Esophagus squamous epithelium (tissue), 5 donors: Measurements from ENCODE around the gene ANO8. TPM values are rescaled to one million over a fixed set of nuclear protein-coding genes. Genes with fewer than 3 reads are reported as not detected.

ENCODE experiments used
- DNase-seq: peaks from one replicate; lab custom pipeline; 2025; lab: John Stamatoyannopoulos, UW
- H3K27ac ChIP-seq, 4 donors: fragments of 200-600 bp; sonication (generic); one replicate each; pipeline ENCODE4 v1.5.1; 2016 to 2019; ENCODE audit warnings: mild to moderate bottlenecking in 1 of 4
- H3K27me3 ChIP-seq, 4 donors: fragments of 200-600 bp; sonication (generic); 1 replicate in 3 of 4; 2 replicates in 1 of 4; pipeline versions ENCODE4 v1.5.1 to v1.6.0; 2017 to 2021; ENCODE audit warnings: antibody characterized with exemption in 1 of 4
- H3K36me3 ChIP-seq, 3 donors: fragments of 200-600 bp; sonication (generic); one replicate each; pipeline ENCODE4 v1.5.1; 2016 to 2019
- H3K4me1 ChIP-seq, 3 donors: fragments of 200-600 bp; sonication (generic); one replicate each; pipeline ENCODE4 v1.5.1; 2017 to 2019
- H3K4me3 ChIP-seq, 4 donors: fragments of 200-600 bp; sonication (generic); 1 replicate in 3 of 4; 2 replicates in 1 of 4; pipeline ENCODE4 v1.5.1; 2016 to 2019; ENCODE audit warnings: mild to moderate bottlenecking in 2 of 4, moderate library complexity in 1 of 4
- H3K9me3 ChIP-seq, 3 donors: fragments of 200-600 bp; sonication (generic); one replicate each; pipeline ENCODE4 v1.5.1; 2016 to 2019
- CTCF ChIP-seq, 6 experiments: fragments of 450-650 bp in 4 of 6; fragments of 200-600 bp in 2 of 6; sonication (generic) in 2 of 6; IDR thresholded peaks; one replicate each; pipeline ENCODE4 v1.5.1; 2016 to 2019; ENCODE audit warnings: antibody characterized with exemption in 6 of 6, mild to moderate bottlenecking in 4 of 6, moderate library complexity in 4 of 6
- POLR2A ChIP-seq, 4 donors: fragments of 450-650 bp; IDR thresholded peaks; one replicate each; pipeline ENCODE4 v1.6.1; 2017; ENCODE audit warnings: antibody characterized with exemption in 4 of 4, mild to moderate bottlenecking in 4 of 4, moderate library complexity in 3 of 4
- WGBS, 2 donors: methylation state at CpG; one replicate each; pipeline ENCODE4 v1.1.5; 2018; 5-methylcytosine and 5-hydroxymethylcytosine counted together
- intact Hi-C: fragments of 100-400 bp; cut with DNase I; formaldehyde crosslinking; loops from one replicate; pipeline ENCODE4 v1.15.0; 2022
- total RNA-seq, 4 donors: library from RNA; depleted of rRNA; stranded (reverse); fragments of >200 nt; gene quantifications; one replicate each; pipeline ENCODE4 v1.1.0, GENCODE V29; 2016
- donor health status: DM: yes; HTN: yes; CAD: no.

ANO8 gene
- total RNA-seq, 4 donors from 2014 or later = 3.8 to 19.1 (median 6.5) TPM

- no peak overlapping the region for H3K27ac ChIP-seq
- no peaks in the 10 kb centered on the region for H3K9me3 ChIP-seq
- no peak overlapping the region for H3K4me3 ChIP-seq
- H3K27me3 ChIP-seq = no peaks in the 10 kb centered on the region
- no peak for TF ChIP-seq POLR2A (IDR thresholded peaks at IDR 0.05)
- no peak for TF ChIP-seq CTCF (IDR thresholded peaks at IDR 0.05)
- H3K36me3 ChIP-seq = peaks cover 0 to 14% (median 4%) of the 10 kb centered on the region in 3 donors
- no peak for DNase-seq
- intact Hi-C loops = no loop called here
- WGBS, 2 donors = 85 to 87% methylated on average over 8 of the region's 8 CpGs
- peaks cover 41 to 87% (median 57%) of the 10 kb centered on the region in 3 donors for H3K4me1 ChIP-seq
Measured at GRCh38 chr19:17307876-17308377, 26.7 kb downstream of the ANO8 start.

GRCh38 chr19:17306285-17306714, 28.4 kb downstream of the ANO8 start:
- 1 to 21% methylated on average over 8 to 22 of the region's 28 CpGs for whole genome bisulfite sequencing, 2 donors
- Histone ChIP-seq H3K4me1 (peaks cover 36 to 87% (median 54%) of the 10 kb centered on the region in 3 donors), H3K27ac (peak overlapping the region; percentile 84 to 94 (median 90)), H3K9me3 (no peaks in the 10 kb centered on the region), H3K36me3 (peaks cover 0 to 2% (median 0%) of the 10 kb centered on the region in 3 donors), H3K27me3 (no peaks in the 10 kb centered on the region), H3K4me3 (peak overlapping the region; percentile 46 to 75 (median 66))
- TF ChIP-seq CTCF (IDR thresholded peaks at IDR 0.05) = no peak
- TF ChIP-seq POLR2A (IDR thresholded peaks at IDR 0.05) = no peak
- intact Hi-C loops = no loop called here
- DNase-seq = no peak

GRCh38 chr19:17305517-17306284, 29.0 kb downstream of the ANO8 start, which contains the start of gene MRPL34:
Gene MRPL34 (plus strand): TSS chr19:17305872. CDS start chr19:17305893, 21 bp downstream.
- Histone ChIP-seq H3K36me3 (peaks cover 0 to 8% (median 0%) of the 10 kb centered on the region in 3 donors), H3K27me3 (no peaks in the 10 kb centered on the region), H3K27ac (peak within 1 kb of the TSS; percentile 84 to 94 (median 90)), H3K4me1 (peaks cover 32 to 84% (median 48%) of the 10 kb centered on the region in 3 donors), H3K4me3 (peak within 1 kb of the TSS; percentile 46 to 75 (median 66)), H3K9me3 (no peaks in the 10 kb centered on the region)
- 0% methylated on average over 1 to 7 of the region's 55 CpGs for WGBS, 2 donors
- intact Hi-C loops = no loop called here
- peak; percentile 95 for DNase-seq
- TF ChIP-seq CTCF (IDR thresholded peaks at IDR 0.05) (peak; percentile 66 to 92 (median 88)), POLR2A (IDR thresholded peaks at IDR 0.05) (peak in 3 of 4 donors; percentile 33 to 76 (median 67))

GRCh38 chr19:17305216-17305516, 29.5 kb downstream of the ANO8 start:
- Histone ChIP-seq H3K4me1 (peaks cover 26 to 79% (median 43%) of the 10 kb centered on the region in 3 donors), H3K4me3 (peak overlapping the region; percentile 46 to 75 (median 66)), H3K9me3 (no peaks in the 10 kb centered on the region), H3K36me3 (peaks cover 0 to 13% (median 0%) of the 10 kb centered on the region in 3 donors), H3K27me3 (no peaks in the 10 kb centered on the region), H3K27ac (peak overlapping the region; percentile 84 to 94 (median 90))
- TF ChIP-seq CTCF (IDR thresholded peaks at IDR 0.05) = no peak
- TF ChIP-seq POLR2A (IDR thresholded peaks at IDR 0.05) = no peak
- 0% methylated on average over 1 of the region's 7 CpGs for WGBS, 2 donors
- no peak for DNase-seq
- intact Hi-C loops = no loop called here
